ENCODE measurements around the gene LHX5.
A peak's percentile ranks its signal among the peaks of the same experiment; 100 is the strongest.

Gene LHX5

GRCh38 chr12:113438523-113439300 lies 33.0 kb downstream of the LHX5 start:
- DNase-seq = no peak

- no peak for DNase-seq
Measured at GRCh38 chr12:113437729-113438100, 34.0 kb downstream of the LHX5 start.

- DNase-seq = no peak
Measured at GRCh38 chr12:113436993-113437728, 34.5 kb downstream of the LHX5 start.

- no peak for DNase-seq
Measured at GRCh38 chr12:113436586-113436985, 35.1 kb downstream of the LHX5 start.

- DNase-seq = no peak
Measured at GRCh38 chr12:113435367-113435766, 36.3 kb downstream of the LHX5 start.

GRCh38 chr12:113432986-113433385 lies 38.7 kb downstream of the LHX5 start:
- no peak for DNase-seq

GRCh38 chr12:113428482-113428881 lies 43.2 kb downstream of the LHX5 start:
- DNase-seq = no peak

GRCh38 chr12:113427882-113428281 lies 43.8 kb downstream of the LHX5 start:
- no peak for DNase-seq

- no peak for DNase-seq
Measured at GRCh38 chr12:113425960-113426453, 45.7 kb downstream of the LHX5 start.

GRCh38 chr12:113424915-113425823 lies 46.5 kb downstream of the LHX5 start:
- peak; percentile 85 for DNase-seq

- DNase-seq = no peak
Measured at GRCh38 chr12:113424456-113424855, 47.2 kb downstream of the LHX5 start.

- no peak for DNase-seq
Measured at GRCh38 chr12:113422886-113423669, 48.6 kb downstream of the LHX5 start.

- DNase-seq = peak; percentile 63
Measured at GRCh38 chr12:113422030-113422885, 49.4 kb downstream of the LHX5 start, which contains the start of gene SDSL. TSS of gene SDSL (plus strand) at chr12:113422380. CDS start at chr12:113427983, 5,603 bp downstream.

GRCh38 chr12:113420996-113421595 lies 50.6 kb downstream of the LHX5 start:
- DNase-seq = no peak

GRCh38 chr12:113418213-113418879 lies 53.3 kb downstream of the LHX5 start:
- DNase-seq = no peak

GRCh38 chr12:113416091-113416754 lies 55.4 kb downstream of the LHX5 start:
- DNase-seq = no peak

- no peak for DNase-seq
Measured at GRCh38 chr12:113414519-113415038, 57.1 kb downstream of the LHX5 start.

GRCh38 chr12:113413488-113413939 lies 58.2 kb downstream of the LHX5 start:
- no peak for DNase-seq

All from activated CD8-positive, alpha-beta memory T cell treated with anti-CD3 and anti-CD28 coated beads, Interleukin-2, amount 50 U/mL, for 48 hours (primary cell).